ENCODE data around the gene ARHGAP6. TPM values are rescaled to one million over a fixed set of nuclear protein-coding genes. Genes with fewer than 3 reads are reported as not detected.

ARHGAP6 gene
- polyA plus RNA-seq, 1 donor: 5.1 TPM

DNA sequence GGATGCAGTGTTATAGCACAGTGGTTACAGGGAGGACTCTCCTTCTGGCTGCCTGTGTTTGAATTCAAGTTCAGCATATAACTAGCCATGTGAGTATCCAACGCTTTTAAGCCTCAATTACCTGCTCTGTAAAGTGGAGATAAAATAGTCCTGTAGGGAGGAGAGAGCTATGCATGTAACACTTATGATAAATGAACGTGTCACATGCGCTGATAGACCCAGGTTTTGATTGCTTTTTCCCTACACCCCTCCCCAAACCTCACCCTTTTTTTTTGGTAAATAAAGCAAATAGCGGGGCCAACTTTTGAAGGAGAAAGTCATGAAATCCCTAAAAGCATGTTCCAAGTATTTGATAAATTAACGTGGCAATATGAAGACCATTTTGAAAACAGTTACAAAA, 392.9 kb downstream of the ARHGAP6 start:
- Histone ChIP-seq H3K27me3 (ENCODE audit: control insufficient read depth, insufficient read depth, low read length) (no peaks in the 10 kb centered on the region), H3K36me3 (ENCODE audit: control insufficient read depth, insufficient read depth, low read length) (no peaks in the 10 kb centered on the region), H3K27ac (ENCODE audit: low read length) (no peak overlapping the region), H3K4me3 (ENCODE audit: low read length) (no peak overlapping the region), H3K4me1 (ENCODE audit: control insufficient read depth, insufficient read depth, low read length) (no peaks in the 10 kb centered on the region), H3K9me3 (ENCODE audit: control insufficient read depth, low read depth, low read length) (no peaks in the 10 kb centered on the region)
- DNase-seq: no peak
- WGBS (ENCODE audit: insufficient coverage, low lambda C conversion rate): no CpG with 5 or more reads among the region's 5 CpGs

DNA sequence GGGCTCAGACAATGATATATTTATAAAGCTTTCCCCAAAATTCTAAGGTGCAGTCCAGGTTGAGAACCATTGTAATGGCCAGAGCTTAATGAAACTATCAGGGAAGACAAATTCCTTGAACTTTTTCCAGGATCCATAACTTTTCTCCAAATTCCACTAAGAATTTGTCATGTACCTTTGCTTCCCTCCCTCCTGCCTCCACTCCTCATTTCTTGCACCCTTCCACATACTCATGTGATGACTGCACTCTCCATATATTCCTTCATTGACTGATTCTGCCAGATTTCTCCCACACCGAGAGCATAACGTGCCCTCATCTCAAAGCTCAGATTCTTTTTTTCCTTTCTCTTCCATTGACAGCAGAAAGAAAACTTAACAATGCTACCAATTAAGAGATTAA, 393.4 kb downstream of the ARHGAP6 start:
- H3K4me3 ChIP-seq (ENCODE audit: low read length): no peak overlapping the region
- WGBS (ENCODE audit: insufficient coverage, low lambda C conversion rate): no CpG with 5 or more reads among the region's 2 CpGs
- H3K27ac ChIP-seq (ENCODE audit: low read length): no peak overlapping the region
- no peaks in the 10 kb centered on the region for H3K27me3 ChIP-seq (ENCODE audit: control insufficient read depth, insufficient read depth, low read length)
- H3K9me3 ChIP-seq (ENCODE audit: control insufficient read depth, low read depth, low read length): no peaks in the 10 kb centered on the region
- no peaks in the 10 kb centered on the region for H3K4me1 ChIP-seq (ENCODE audit: control insufficient read depth, insufficient read depth, low read length)
- H3K36me3 ChIP-seq (ENCODE audit: control insufficient read depth, insufficient read depth, low read length): no peaks in the 10 kb centered on the region
- no peak for DNase-seq

DNA sequence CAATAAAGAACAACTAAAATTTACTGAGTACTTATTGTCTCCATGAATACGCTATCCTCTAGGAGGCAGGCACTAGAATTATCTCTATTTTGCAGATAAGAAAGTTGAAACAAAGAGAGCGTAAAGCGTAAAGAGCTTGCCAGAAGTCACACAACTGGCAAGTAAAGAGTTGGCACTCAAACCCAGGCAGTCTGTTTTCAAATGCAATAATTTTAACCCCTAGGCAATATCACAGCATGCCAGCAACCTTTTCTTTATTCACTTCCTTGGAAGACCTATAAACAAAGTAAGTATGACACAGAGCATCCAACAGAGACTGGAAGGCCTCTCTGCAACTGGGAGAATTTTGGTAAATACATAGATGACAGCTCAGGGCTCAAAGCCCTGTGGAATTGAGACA, 395.7 kb downstream of the ARHGAP6 start:
- H3K36me3 ChIP-seq (ENCODE audit: control insufficient read depth, insufficient read depth, low read length): no peaks in the 10 kb centered on the region
- H3K4me1 ChIP-seq (ENCODE audit: control insufficient read depth, insufficient read depth, low read length): no peaks in the 10 kb centered on the region
- H3K4me3 ChIP-seq (ENCODE audit: low read length): no peak overlapping the region
- no peak for DNase-seq
- no peak overlapping the region for H3K27ac ChIP-seq (ENCODE audit: low read length)
- no CpG with 5 or more reads among the region's 3 CpGs for WGBS (ENCODE audit: insufficient coverage, low lambda C conversion rate)
- no peaks in the 10 kb centered on the region for H3K9me3 ChIP-seq (ENCODE audit: control insufficient read depth, low read depth, low read length)
- H3K27me3 ChIP-seq (ENCODE audit: control insufficient read depth, insufficient read depth, low read length): no peaks in the 10 kb centered on the region

DNA sequence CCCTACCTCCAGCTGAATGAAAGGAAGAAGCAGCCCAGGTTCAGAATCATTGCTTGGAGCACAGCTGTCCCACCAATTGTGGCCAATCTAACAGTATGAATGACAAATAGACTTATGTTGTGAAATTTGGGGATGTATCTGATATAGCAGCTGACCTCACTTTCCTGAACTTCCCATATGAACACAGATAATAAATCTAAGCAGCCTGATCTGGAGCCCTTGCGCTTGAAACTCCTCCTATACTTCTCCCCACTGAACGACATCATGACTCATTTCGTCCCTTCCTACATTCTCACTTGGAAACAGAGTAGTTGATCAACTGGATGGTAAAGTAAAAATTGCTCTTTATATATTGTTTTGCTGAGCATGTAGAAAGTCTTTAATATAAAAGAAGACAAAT, 396.7 kb downstream of the ARHGAP6 start:
- no CpG with 5 or more reads among the region's 3 CpGs for WGBS (ENCODE audit: insufficient coverage, low lambda C conversion rate)

DNA sequence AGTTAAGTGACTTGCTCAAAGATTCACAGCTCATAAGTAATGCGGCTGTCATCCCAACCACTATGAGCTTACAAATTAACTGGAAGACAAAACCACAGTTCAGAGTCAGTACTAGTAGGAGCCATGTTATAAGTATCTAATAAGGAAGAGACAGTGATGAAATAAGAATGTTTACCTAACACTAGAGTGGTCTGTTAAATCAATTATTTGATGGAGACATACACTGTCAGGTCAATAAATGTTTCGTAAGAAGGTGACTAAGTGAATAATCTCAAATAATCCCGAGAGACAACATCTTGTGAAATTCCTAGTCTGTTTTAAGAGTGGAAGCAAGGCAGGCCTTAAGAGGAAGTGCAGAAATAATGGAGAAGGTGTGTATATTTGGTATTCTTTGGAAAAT, 398.3 kb downstream of the ARHGAP6 start:
- no peak for DNase-seq
- no peak overlapping the region for H3K27ac ChIP-seq (ENCODE audit: low read length)
- no peaks in the 10 kb centered on the region for H3K9me3 ChIP-seq (ENCODE audit: control insufficient read depth, low read depth, low read length)
- WGBS (ENCODE audit: insufficient coverage, low lambda C conversion rate): no CpG with 5 or more reads among the region's 3 CpGs
- H3K36me3 ChIP-seq (ENCODE audit: control insufficient read depth, insufficient read depth, low read length): no peaks in the 10 kb centered on the region
- H3K4me3 ChIP-seq (ENCODE audit: low read length): no peak overlapping the region
- no peaks in the 10 kb centered on the region for H3K4me1 ChIP-seq (ENCODE audit: control insufficient read depth, insufficient read depth, low read length)
- no peaks in the 10 kb centered on the region for H3K27me3 ChIP-seq (ENCODE audit: control insufficient read depth, insufficient read depth, low read length)

More for the DNA sequence above, 396.7 kb downstream of the ARHGAP6 start:
- Histone ChIP-seq H3K27me3 (ENCODE audit: control insufficient read depth, insufficient read depth, low read length) (no peaks in the 10 kb centered on the region), H3K9me3 (ENCODE audit: control insufficient read depth, low read depth, low read length) (no peaks in the 10 kb centered on the region), H3K4me1 (ENCODE audit: control insufficient read depth, insufficient read depth, low read length) (no peaks in the 10 kb centered on the region), H3K4me3 (ENCODE audit: low read length) (no peak overlapping the region), H3K27ac (ENCODE audit: low read length) (no peak overlapping the region), H3K36me3 (ENCODE audit: control insufficient read depth, insufficient read depth, low read length) (no peaks in the 10 kb centered on the region)
- DNase-seq: no peak

DNA sequence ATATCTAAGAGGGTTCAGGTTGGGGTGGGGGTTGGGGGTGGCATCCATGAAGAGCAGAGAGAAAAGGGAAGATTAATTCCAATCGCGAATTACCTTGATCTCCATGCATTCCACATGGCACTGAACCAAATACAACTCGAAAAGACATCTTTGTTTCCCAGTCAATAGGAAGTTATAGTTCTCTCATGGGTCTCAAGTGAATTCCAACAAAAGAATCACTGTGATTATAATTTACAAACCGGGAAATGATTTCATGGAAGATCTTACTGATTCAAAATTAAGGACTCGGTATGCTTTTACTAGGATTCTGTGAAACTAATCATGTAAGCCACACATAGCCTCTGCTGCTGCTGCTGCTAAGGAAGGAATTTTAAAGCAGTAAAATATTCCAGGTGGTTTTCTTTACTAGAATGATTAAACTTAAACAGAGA, 399.1 kb downstream of the ARHGAP6 start:
- H3K9me3 ChIP-seq (ENCODE audit: control insufficient read depth, low read depth, low read length): no peaks in the 10 kb centered on the region
- no peak for DNase-seq
- WGBS (ENCODE audit: insufficient coverage, low lambda C conversion rate): no CpG with 5 or more reads among the region's 5 CpGs
- no peaks in the 10 kb centered on the region for H3K4me1 ChIP-seq (ENCODE audit: control insufficient read depth, insufficient read depth, low read length)
- H3K36me3 ChIP-seq (ENCODE audit: control insufficient read depth, insufficient read depth, low read length): no peaks in the 10 kb centered on the region
- no peak overlapping the region for H3K27ac ChIP-seq (ENCODE audit: low read length)
- no peaks in the 10 kb centered on the region for H3K27me3 ChIP-seq (ENCODE audit: control insufficient read depth, insufficient read depth, low read length)
- H3K4me3 ChIP-seq (ENCODE audit: low read length): no peak overlapping the region

DNA sequence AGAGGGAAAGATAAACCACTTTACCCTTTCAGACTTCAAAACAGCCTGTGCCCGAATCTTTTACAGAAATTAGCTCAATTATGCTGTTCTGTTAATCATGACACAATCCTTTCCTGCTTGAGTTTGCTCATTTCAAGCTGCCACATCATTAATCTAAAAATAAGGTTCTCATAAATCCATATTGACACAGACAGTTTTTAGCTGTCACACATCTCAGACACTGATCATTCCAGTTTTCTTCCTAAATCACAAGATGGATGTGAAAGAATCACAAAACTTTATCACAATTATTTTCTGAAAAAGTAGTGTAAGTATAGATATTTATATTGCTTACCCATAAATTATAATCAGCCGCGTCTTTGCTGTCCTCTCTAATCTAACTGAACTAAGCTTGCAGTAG, 400.4 kb downstream of the ARHGAP6 start:
- no peak for DNase-seq
- no peaks in the 10 kb centered on the region for H3K9me3 ChIP-seq (ENCODE audit: control insufficient read depth, low read depth, low read length)
- no peak overlapping the region for H3K27ac ChIP-seq (ENCODE audit: low read length)
- H3K36me3 ChIP-seq (ENCODE audit: control insufficient read depth, insufficient read depth, low read length): no peaks in the 10 kb centered on the region
- H3K4me1 ChIP-seq (ENCODE audit: control insufficient read depth, insufficient read depth, low read length): no peaks in the 10 kb centered on the region
- no peak overlapping the region for H3K4me3 ChIP-seq (ENCODE audit: low read length)
- no peaks in the 10 kb centered on the region for H3K27me3 ChIP-seq (ENCODE audit: control insufficient read depth, insufficient read depth, low read length)
- no CpG with 5 or more reads among the region's 3 CpGs for WGBS (ENCODE audit: insufficient coverage, low lambda C conversion rate)

DNA sequence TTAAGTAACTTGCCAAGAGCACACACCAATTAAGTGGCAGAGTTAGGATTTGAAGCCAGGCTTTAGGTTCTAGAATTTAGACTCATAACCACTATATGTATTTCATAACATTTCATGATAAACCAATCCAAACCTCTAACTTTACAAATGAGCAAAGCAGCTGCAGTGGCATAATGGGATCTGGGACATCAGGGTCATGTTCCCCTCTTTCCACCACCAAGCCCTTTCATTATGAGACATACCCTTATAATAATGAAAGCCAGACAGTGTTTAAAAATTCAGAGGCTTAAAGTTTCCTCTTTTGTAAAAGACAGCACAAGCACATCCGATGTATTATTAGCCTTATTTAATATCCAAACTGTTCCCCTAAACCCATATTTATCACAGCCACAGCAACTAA, 400.8 kb downstream of the ARHGAP6 start:
- Histone ChIP-seq H3K27me3 (ENCODE audit: control insufficient read depth, insufficient read depth, low read length) (no peaks in the 10 kb centered on the region), H3K4me3 (ENCODE audit: low read length) (no peak overlapping the region), H3K36me3 (ENCODE audit: control insufficient read depth, insufficient read depth, low read length) (no peaks in the 10 kb centered on the region), H3K9me3 (ENCODE audit: control insufficient read depth, low read depth, low read length) (no peaks in the 10 kb centered on the region), H3K4me1 (ENCODE audit: control insufficient read depth, insufficient read depth, low read length) (no peaks in the 10 kb centered on the region), H3K27ac (ENCODE audit: low read length) (no peak overlapping the region)
- DNase-seq: no peak
- no CpG with 5 or more reads among the region's 1 CpG for WGBS (ENCODE audit: insufficient coverage, low lambda C conversion rate)

DNA sequence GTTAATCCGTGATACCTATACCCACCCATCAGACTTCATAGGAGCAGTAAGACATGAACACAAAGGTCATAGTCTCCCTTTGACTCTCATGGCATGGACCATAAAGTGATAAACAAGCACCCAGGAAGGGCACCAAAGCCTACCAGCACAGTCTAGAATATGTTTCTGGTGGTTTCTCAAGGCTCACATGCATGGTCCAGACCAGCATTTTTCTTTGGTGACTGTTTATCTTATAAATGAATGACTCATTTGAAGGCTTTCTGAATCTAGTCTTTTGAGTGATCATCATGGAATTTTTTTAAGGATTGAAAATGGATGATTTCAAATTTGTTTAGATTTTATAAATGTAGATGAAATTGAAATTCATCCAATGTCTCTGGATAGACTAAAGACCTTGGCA, 404.5 kb downstream of the ARHGAP6 start:
- no peaks in the 10 kb centered on the region for H3K36me3 ChIP-seq (ENCODE audit: control insufficient read depth, insufficient read depth, low read length)
- no peak overlapping the region for H3K27ac ChIP-seq (ENCODE audit: low read length)
- H3K4me3 ChIP-seq (ENCODE audit: low read length): no peak overlapping the region
- DNase-seq: no peak
- no peaks in the 10 kb centered on the region for H3K27me3 ChIP-seq (ENCODE audit: control insufficient read depth, insufficient read depth, low read length)
- H3K4me1 ChIP-seq (ENCODE audit: control insufficient read depth, insufficient read depth, low read length): no peaks in the 10 kb centered on the region
- no CpG with 5 or more reads among the region's 1 CpG for WGBS (ENCODE audit: insufficient coverage, low lambda C conversion rate)
- H3K9me3 ChIP-seq (ENCODE audit: control insufficient read depth, low read depth, low read length): no peaks in the 10 kb centered on the region

DNA sequence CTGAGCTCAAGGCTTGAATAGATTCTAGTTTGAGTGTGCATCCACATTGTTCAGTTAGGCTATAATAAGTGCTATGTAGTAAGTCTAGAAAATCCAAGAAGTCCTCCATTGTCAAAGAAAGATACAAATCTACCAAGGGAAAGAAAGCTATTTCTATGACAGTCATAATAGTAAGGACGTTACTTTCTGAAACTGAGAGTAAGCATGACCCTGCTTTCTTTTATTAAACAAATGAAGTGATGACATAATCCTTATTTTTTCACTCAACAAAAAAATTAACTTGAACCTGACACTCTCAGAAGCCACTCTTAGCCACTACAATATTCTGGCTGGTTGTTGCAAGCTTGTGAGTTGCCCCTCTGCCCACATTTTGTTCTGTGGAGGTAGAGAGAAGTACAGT, 406.3 kb downstream of the ARHGAP6 start:
- no peak for DNase-seq
- no peak overlapping the region for H3K4me3 ChIP-seq (ENCODE audit: low read length)
- H3K36me3 ChIP-seq (ENCODE audit: control insufficient read depth, insufficient read depth, low read length): no peaks in the 10 kb centered on the region
- no peak overlapping the region for H3K27ac ChIP-seq (ENCODE audit: low read length)
- H3K4me1 ChIP-seq (ENCODE audit: control insufficient read depth, insufficient read depth, low read length): no peaks in the 10 kb centered on the region
- H3K27me3 ChIP-seq (ENCODE audit: control insufficient read depth, insufficient read depth, low read length): no peaks in the 10 kb centered on the region
- no CpG with 5 or more reads among the region's 1 CpG for WGBS (ENCODE audit: insufficient coverage, low lambda C conversion rate)
- no peaks in the 10 kb centered on the region for H3K9me3 ChIP-seq (ENCODE audit: control insufficient read depth, low read depth, low read length)

DNA sequence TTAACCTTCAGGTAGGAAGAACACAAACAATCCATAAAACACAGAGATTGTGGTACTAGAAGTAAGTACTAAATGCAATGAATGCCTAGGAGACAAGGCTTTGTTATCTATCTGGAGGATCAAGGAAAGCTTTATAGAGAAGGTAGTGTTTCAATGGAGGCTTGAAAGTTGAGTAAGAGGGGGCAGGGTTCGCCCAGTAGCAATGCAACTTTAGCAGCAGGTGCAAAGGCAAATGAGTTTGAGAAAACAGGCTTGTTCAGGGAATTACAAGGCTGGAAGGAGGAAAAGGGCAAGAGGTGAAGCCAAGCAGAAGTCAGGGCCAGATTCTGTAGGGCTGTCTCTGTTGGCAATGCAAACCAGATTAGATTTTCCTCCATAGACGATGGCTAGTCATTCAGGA, 408.0 kb downstream of the ARHGAP6 start:
- Histone ChIP-seq H3K36me3 (ENCODE audit: control insufficient read depth, insufficient read depth, low read length) (no peaks in the 10 kb centered on the region), H3K4me3 (ENCODE audit: low read length) (no peak overlapping the region), H3K27ac (ENCODE audit: low read length) (no peak overlapping the region), H3K27me3 (ENCODE audit: control insufficient read depth, insufficient read depth, low read length) (no peaks in the 10 kb centered on the region), H3K4me1 (ENCODE audit: control insufficient read depth, insufficient read depth, low read length) (no peaks in the 10 kb centered on the region), H3K9me3 (ENCODE audit: control insufficient read depth, low read depth, low read length) (no peaks in the 10 kb centered on the region)
- WGBS (ENCODE audit: insufficient coverage, low lambda C conversion rate): no CpG with 5 or more reads among the region's 2 CpGs
- peak; percentile 18 to 50 for DNase-seq

Measured in large intestine (tissue), 3 donors.